DND-41 (cell line): ENCODE results near the gene CAPN15.

Experiments used
- ATAC-seq: fragments of 200-7000 bp; cut with Tn5 transposase; 3 replicates; pipeline ENCODE4 v1.9.1; 2021; ENCODE audit warnings: low read depth; ENCODE audit not compliant: insufficient read depth
- DNase-seq: peaks from one replicate; pipeline ENCODE4 v3.0.0-alpha.2; 2020
- H2AFZ ChIP-seq: 2 replicates; pipeline ENCODE4 v1.6.0; 2012; ENCODE audit warnings: low read depth, low read length
- H3K27ac ChIP-seq: 2 replicates; pipeline ENCODE4 v1.5.1; 2012; ENCODE audit warnings: low read length, inconsistent platforms
- H3K27me3 ChIP-seq: fragments of 200-600 bp; sonication (generic); 2 replicates; pipeline ENCODE4 v1.6.0; 2012; ENCODE audit warnings: low read length, mild to moderate bottlenecking, inconsistent platforms; ENCODE audit not compliant: insufficient read depth, poor library complexity
- H3K36me3 ChIP-seq: 2 replicates; pipeline ENCODE4 v1.5.1; 2012; ENCODE audit warnings: low read length, inconsistent platforms; ENCODE audit not compliant: insufficient read depth
- H3K4me1 ChIP-seq: 2 replicates; pipeline ENCODE4 v1.5.1; 2012; ENCODE audit warnings: mild to moderate bottlenecking, low read length; ENCODE audit not compliant: insufficient read depth
- H3K4me2 ChIP-seq: 2 replicates; pipeline ENCODE4 v1.6.0; 2012; ENCODE audit warnings: mild to moderate bottlenecking, moderate library complexity, low read length, inconsistent platforms; ENCODE audit not compliant: insufficient read depth
- H3K4me3 ChIP-seq, 2 experiments: fragments of 200-600 bp in 1 of 2; shearing (Covaris generic) in 1 of 2; 2 replicates each; pipeline ENCODE4 v1.5.1; 2012 to 2016; ENCODE audit warnings: inconsistent platforms in 2 of 2, low read length in 2 of 2, mild to moderate bottlenecking in 2 of 2, low read depth in 1 of 2, moderate library complexity in 1 of 2
- H3K79me2 ChIP-seq: 2 replicates; pipeline ENCODE4 v1.6.0; 2012; ENCODE audit warnings: low read length, inconsistent platforms; ENCODE audit not compliant: insufficient read depth
- H3K9ac ChIP-seq: 2 replicates; pipeline ENCODE4 v1.6.0; 2012; ENCODE audit warnings: low read depth, mild to moderate bottlenecking, inconsistent platforms, low read length, moderate library complexity
- H3K9me3 ChIP-seq: 2 replicates; pipeline ENCODE4 v1.5.1; 2012; ENCODE audit warnings: low read length, moderate library complexity, mild to moderate bottlenecking, inconsistent platforms; ENCODE audit not compliant: insufficient read depth, severe bottlenecking
- H4K20me1 ChIP-seq: 2 replicates; pipeline ENCODE4 v1.6.0; 2012; ENCODE audit warnings: low read length; ENCODE audit not compliant: insufficient read depth
- EZH2 ChIP-seq: IDR thresholded peaks from 3 replicates; pipeline ENCODE4 v1.6.1; 2012; ENCODE audit warnings: borderline replicate concordance, low read depth, mild to moderate bottlenecking, moderate library complexity, low read length, inconsistent platforms; ENCODE audit not compliant: severe bottlenecking
- TF ChIP-seq, protein P1 (sequence below): IDR thresholded peaks from 2 replicates; pipeline ENCODE4 v1.5.1; 2012; ENCODE audit warnings: borderline replicate concordance, low read length, moderate library complexity, mild to moderate bottlenecking; ENCODE audit not compliant: poor library complexity, severe bottlenecking; ENCODE audit errors: extremely low read depth

Gene CAPN15

DNA sequence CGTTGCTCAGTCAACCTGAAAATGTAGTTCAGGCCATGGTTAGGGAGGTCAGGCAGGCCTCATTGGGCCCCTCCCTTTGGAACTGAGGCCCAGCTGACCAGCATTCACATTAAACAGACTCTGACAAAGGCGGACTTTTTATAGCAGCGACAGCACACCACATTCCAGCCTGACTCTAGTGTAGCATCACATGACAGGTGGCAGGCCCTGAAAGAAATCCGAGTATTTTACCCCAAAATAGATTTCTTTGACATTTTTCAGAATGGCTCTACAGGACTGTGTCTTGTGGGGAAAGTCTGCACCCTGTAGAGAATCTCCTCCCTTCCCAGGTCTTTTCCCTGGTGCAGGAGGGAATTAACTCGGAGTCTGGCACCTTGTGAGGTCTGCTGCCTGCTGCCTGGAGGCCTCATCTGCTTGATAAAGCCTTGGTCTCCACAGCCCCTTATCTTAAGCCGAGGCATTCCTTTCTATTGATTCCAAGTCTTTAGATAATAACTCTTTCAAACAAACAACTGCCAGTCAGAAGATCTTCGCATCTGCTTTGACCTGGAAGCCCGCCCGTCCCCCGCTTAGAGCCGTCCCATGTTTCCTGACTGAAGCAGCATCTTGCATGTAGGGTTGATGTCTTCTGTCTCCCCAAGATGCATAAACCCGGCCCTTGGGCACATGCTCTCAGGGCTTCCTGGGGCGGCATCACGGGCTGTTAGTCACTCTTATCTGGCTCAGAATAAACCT is 44.0 kb upstream of the CAPN15 start:
- TF ChIP-seq EZH2: no peak
- TF ChIP-seq, protein P1, sequence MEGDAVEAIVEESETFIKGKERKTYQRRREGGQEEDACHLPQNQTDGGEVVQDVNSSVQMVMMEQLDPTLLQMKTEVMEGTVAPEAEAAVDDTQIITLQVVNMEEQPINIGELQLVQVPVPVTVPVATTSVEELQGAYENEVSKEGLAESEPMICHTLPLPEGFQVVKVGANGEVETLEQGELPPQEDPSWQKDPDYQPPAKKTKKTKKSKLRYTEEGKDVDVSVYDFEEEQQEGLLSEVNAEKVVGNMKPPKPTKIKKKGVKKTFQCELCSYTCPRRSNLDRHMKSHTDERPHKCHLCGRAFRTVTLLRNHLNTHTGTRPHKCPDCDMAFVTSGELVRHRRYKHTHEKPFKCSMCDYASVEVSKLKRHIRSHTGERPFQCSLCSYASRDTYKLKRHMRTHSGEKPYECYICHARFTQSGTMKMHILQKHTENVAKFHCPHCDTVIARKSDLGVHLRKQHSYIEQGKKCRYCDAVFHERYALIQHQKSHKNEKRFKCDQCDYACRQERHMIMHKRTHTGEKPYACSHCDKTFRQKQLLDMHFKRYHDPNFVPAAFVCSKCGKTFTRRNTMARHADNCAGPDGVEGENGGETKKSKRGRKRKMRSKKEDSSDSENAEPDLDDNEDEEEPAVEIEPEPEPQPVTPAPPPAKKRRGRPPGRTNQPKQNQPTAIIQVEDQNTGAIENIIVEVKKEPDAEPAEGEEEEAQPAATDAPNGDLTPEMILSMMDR: no peak
- H3K9ac ChIP-seq: no peak overlapping the region
- no peaks in the 10 kb centered on the region for H3K27me3 ChIP-seq
- no peak overlapping the region for H3K27ac ChIP-seq
- peaks cover 11% of the 10 kb centered on the region for H4K20me1 ChIP-seq
- H3K4me3 ChIP-seq: no peak overlapping the region
- H3K36me3 ChIP-seq: peaks cover 45% of the 10 kb centered on the region
- H2AFZ ChIP-seq: no peak overlapping the region
- no peak for DNase-seq
- ATAC-seq: no peak
- H3K4me2 ChIP-seq: no peak overlapping the region
- no peaks in the 10 kb centered on the region for H3K4me1 ChIP-seq
- H3K9me3 ChIP-seq: no peaks in the 10 kb centered on the region
- no peaks in the 10 kb centered on the region; the same call in 1 of the 2 replicates for H3K79me2 ChIP-seq

DNA sequence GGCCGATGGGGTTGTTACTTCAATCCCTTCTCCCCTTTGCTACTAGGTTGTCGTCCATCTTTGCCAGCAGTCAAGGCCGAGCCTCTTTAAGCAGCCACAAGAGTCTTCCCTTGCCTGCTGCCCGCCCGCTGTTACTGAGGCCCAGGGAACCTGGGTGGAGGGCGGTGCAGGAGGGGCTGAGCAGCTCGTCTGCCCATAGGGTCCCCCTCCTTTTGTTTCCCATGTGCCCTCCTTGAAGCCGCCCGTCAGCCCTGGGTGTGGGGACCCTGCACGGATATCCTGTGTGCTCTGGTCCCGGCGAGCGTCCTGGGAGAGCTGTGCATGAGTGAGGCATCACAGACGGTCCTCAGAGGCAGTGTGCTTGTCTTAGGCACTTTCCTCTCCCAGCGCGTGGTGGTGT is 37.9 kb upstream of the CAPN15 start:
- no peak overlapping the region for H3K4me2 ChIP-seq
- no peak overlapping the region for H2AFZ ChIP-seq
- ATAC-seq: no peak
- no peaks in the 10 kb centered on the region; the same call in 1 of the 2 replicates for H3K79me2 ChIP-seq
- no peak for DNase-seq
- H3K27me3 ChIP-seq: no peaks in the 10 kb centered on the region
- H3K4me3 ChIP-seq: no peak overlapping the region
- no peak overlapping the region for H3K9ac ChIP-seq
- no peaks in the 10 kb centered on the region for H3K9me3 ChIP-seq
- H3K27ac ChIP-seq: no peak overlapping the region
- H3K36me3 ChIP-seq: peaks cover 61% of the 10 kb centered on the region
- H4K20me1 ChIP-seq: 0 out of 2 replicates have a peak, but pooled peaks cover 5% of the 10 kb centered on the region
- TF ChIP-seq, protein P1: no peak
- TF ChIP-seq EZH2: no peak
- H3K4me1 ChIP-seq: no peaks in the 10 kb centered on the region

DNA sequence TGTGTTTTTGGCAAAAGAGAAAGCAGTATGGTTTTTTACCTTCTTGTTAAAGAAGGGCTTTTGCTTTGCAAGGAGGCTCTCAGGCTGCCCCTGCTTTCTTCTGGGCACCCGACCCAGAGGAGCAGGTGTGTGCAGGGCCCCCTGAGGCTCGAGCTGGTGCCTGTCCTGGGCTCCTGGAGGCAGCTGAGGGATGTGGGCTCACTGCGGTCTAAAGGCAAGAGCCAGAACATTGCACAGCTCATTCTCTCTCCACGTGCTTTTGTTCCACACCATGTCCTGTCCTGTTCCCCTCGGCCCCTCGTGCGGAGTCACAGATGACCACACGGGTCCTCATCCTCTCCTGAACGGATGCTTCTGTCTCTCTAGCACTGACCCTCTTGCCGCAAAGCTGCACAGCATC is 36.7 kb upstream of the CAPN15 start:
- TF ChIP-seq EZH2: no peak
- H3K4me2 ChIP-seq: no peak overlapping the region
- no peak for ATAC-seq

DNA sequence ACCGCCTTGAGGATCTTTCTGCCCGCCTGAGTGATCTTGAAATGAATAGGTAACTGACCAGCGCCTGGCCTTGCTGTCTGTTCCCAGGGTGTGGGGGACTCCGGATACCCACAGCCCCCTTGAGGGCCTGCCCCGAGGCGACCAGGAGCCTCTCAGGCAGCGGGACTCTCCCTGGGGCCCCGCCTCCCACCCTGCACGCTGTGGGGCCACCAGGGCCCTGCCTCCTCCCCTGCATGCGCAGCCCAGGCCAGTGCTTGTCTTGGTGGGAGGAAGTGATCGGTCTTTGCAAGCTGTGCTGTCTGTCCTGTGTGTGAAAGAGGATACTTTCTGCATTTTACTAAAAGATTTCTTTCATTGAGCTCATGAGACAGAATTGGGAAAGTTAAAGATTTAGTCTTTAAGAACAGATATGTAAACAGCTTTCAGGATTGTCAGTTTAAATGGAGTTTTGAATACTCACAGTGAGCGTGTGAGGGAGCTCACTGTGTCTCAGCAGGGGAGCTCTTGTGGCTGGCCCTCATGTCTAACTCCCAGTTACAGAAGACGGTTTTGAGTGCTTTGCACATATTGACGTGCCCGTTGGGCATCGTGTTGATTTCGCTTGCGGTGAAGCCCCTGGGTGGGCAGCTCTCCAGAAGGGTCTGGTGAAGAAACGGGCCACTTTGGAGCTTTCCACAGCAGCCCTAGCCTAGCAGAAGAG is 36.1 kb upstream of the CAPN15 start:
- peaks cover 65% of the 10 kb centered on the region for H3K36me3 ChIP-seq
- no peak for ATAC-seq
- TF ChIP-seq, protein P1: no peak
- no peak for TF ChIP-seq EZH2

More for the DNA sequence above, 36.7 kb upstream of the CAPN15 start:
- no peak for DNase-seq
- Histone ChIP-seq H2AFZ (no peak overlapping the region), H3K9me3 (no peaks in the 10 kb centered on the region), H3K79me2 (no peaks in the 10 kb centered on the region; the same call in 1 of the 2 replicates), H3K4me1 (no peaks in the 10 kb centered on the region), H3K27ac (no peak overlapping the region), H3K36me3 (peaks cover 60% of the 10 kb centered on the region), H3K27me3 (no peaks in the 10 kb centered on the region), H3K4me3 (no peak overlapping the region), H3K9ac (no peak overlapping the region), H4K20me1 (0 out of 2 replicates have a peak, but pooled peaks cover 11% of the 10 kb centered on the region)

More for the DNA sequence above, 36.1 kb upstream of the CAPN15 start:
- Histone ChIP-seq H3K9me3 (no peaks in the 10 kb centered on the region), H3K27me3 (no peaks in the 10 kb centered on the region), H4K20me1 (0 out of 2 replicates have a peak, but pooled peaks cover 11% of the 10 kb centered on the region), H3K4me1 (no peaks in the 10 kb centered on the region), H3K4me3 (no peak overlapping the region), H3K4me2 (no peak overlapping the region), H3K27ac (no peak overlapping the region), H3K9ac (no peak overlapping the region), H3K79me2 (no peaks in the 10 kb centered on the region; the same call in 1 of the 2 replicates), H2AFZ (no peak overlapping the region)
- no peak for DNase-seq
